Ovary (tissue), 9 donors: ENCODE data around the gene BICD2. TPM values are rescaled to one million over a fixed set of nuclear protein-coding genes. Genes with fewer than 3 reads are reported as not detected.

Source experiments
- DNase-seq, 5 donors: peaks; one replicate each; pipeline ENCODE4 v3.0.0-alpha.2; 2019 to 2020
- H3K27ac ChIP-seq, 2 donors: fragments of 200-600 bp; one replicate each; pipeline versions ENCODE4 v1.5.1 to v1.8.0; 2019 to 2022
- H3K27me3 ChIP-seq: fragments of 200-600 bp; one replicate; pipeline ENCODE4 v1.8.0; 2022
- H3K36me3 ChIP-seq: fragments of 200-600 bp; sonication (generic); one replicate; pipeline ENCODE4 v1.5.1; 2019
- H3K4me1 ChIP-seq: one replicate; pipeline ENCODE4 v1.8.1; 2013; ENCODE audit warnings: mild to moderate bottlenecking, moderate library complexity; ENCODE audit not compliant: insufficient read depth
- H3K4me3 ChIP-seq: fragments of 200-600 bp; sonication (generic); one replicate; pipeline ENCODE4 v1.5.1; 2017
- H3K9me3 ChIP-seq, 2 donors: fragments of 200-600 bp in 1 of 2; sonication (generic) in 1 of 2; one replicate each; pipeline versions ENCODE4 v1.5.1 to v1.8.1; 2013 to 2019; ENCODE audit warnings: mild to moderate bottlenecking in 1 of 2, moderate library complexity in 1 of 2
- CTCF ChIP-seq, 3 donors: fragments of 450-650 bp in 2 of 3; fragments of 200-600 bp in 1 of 3; IDR thresholded peaks; one replicate each; pipeline versions ENCODE4 v1.5.1 to v1.8.0; 2016 to 2022; ENCODE audit warnings: antibody characterized with exemption in 3 of 3, mild to moderate bottlenecking in 1 of 3
- EP300 ChIP-seq: sonication (generic); formaldehyde crosslinking; IDR thresholded peaks from one replicate; pipeline ENCODE4 v1.6.1; 2017; ENCODE audit warnings: antibody characterized with exemption
- POLR2A ChIP-seq: fragments of 450-650 bp; IDR thresholded peaks from one replicate; pipeline ENCODE4 v1.6.1; 2017; ENCODE audit warnings: antibody characterized with exemption, mild to moderate bottlenecking, moderate library complexity
- WGBS, 3 donors: extraction: QIAGEN DNeasy Blood & Tissue Kit in 1 of 3; methylation state at CpG; one replicate each; pipeline versions ENCODE4 v1.1.5 to v1.1.7; 2013 to 2017; 5-methylcytosine and 5-hydroxymethylcytosine counted together
- intact Hi-C, 4 donors: fragments of 100-400 bp; cut with DNase I; formaldehyde crosslinking; loops; one replicate each; pipeline versions ENCODE4 v1.11.0 to v1.15.1; 2022 to 2023
- polyA plus RNA-seq, 2 donors: library from polyadenylated mRNA; stranded (reverse); fragments of 200-250 nt in 1 of 2; fragments of 350-450 nt in 1 of 2; fragmentation: Illumina TruSeq in 1 of 2; extraction: RNeasy Lipid Tissue Mini Kit (QIAGEN cat#74804) in 1 of 2; gene quantifications; one replicate each; pipeline ENCODE4 v1.2.3, GENCODE V29; 2013 to 2014
- total RNA-seq, 7 donors: library from RNA; depleted of rRNA in 2 of 7; stranded (reverse); fragments of >200 nt in 2 of 7; fragmentation: NEBNext Ultra II Directional in 3 of 7; extraction: Animal tissue kit (Norgen Biotek cat#: 25700) in 3 of 7; gene quantifications; one replicate each; pipeline versions ENCODE4 v1.1.0 to v1.2.4, GENCODE V29; 2016 to 2023
- donor health status: DM: no; HTN: no; CAD: no; lungs with moderate emphysema.
- donor health status: DM: no; HTN: no; CAD: no.
- donor health status: Bipolar disorder and iron deficiency.
- donor health status: DM: yes; HTN: yes; CAD: no.
- donor health status: DM: no; HTN: no; CAD: no.
- donor health status: DM: yes; HTN: yes; CAD: no.

Gene BICD2
- total and polyA plus RNA-seq, 9 donors = 13.9 to 28.7 (median 20.6) TPM

DNA sequence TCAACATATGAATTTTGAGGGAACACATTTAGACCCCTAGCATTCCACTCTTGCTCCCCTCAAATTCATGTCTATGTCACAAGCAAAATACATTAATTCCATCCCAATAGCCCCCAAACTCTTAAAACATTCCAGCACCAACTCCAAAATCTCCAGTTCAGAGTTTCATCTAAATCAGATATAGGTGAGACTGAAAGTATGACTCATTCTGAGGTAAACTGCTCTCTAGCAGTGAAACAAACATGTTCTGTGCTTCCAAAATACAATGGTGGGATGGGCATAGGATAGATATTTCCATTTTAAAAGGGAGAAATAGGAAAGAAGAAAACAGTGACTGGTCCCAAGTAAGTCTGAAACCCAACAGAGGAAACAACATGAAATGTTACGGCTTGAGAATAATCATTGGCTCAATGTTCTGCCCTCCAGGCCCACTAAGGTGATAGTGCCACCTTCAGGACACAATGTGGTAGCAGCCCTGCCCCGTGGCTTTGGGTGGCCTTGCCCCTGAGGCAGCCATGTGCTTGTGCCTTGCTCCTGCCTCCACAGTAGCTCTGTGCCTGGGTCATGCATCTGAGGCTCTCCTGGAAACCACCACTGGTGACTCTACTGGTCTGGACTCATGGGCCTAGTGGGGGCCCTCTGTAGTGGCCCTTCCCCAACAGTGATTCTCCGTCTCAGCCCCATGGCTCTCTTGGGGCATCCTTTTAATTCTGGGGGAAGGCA is 58.3 kb downstream of the BICD2 start:
- WGBS, 3 donors = 60 to 67% (median 67%) methylated on average over 3 of the region's 3 CpGs
- Histone ChIP-seq H3K36me3 (no peaks in the 10 kb centered on the region), H3K27ac (no peak overlapping the region), H3K4me3 (no peak overlapping the region), H3K4me1 (no peaks in the 10 kb centered on the region), H3K27me3 (no peaks in the 10 kb centered on the region), H3K9me3 (no peaks in the 10 kb centered on the region)
- intact Hi-C loops = no loop called here
- DNase-seq = no peak
- TF ChIP-seq EP300 = no peak
- TF ChIP-seq CTCF (IDR thresholded peaks at IDR 0.05) = no peak
- TF ChIP-seq POLR2A = no peak

- 50 to 57% (median 57%) methylated on average over 2 of the region's 2 CpGs for WGBS, 3 donors
- Histone ChIP-seq H3K27ac (no peak overlapping the region), H3K4me3 (no peak overlapping the region), H3K36me3 (no peaks in the 10 kb centered on the region), H3K9me3 (no peaks in the 10 kb centered on the region), H3K4me1 (no peaks in the 10 kb centered on the region), H3K27me3 (no peaks in the 10 kb centered on the region)
- intact Hi-C loops = no loop called here
- TF ChIP-seq CTCF (IDR thresholded peaks at IDR 0.05) (no peak), POLR2A (no peak), EP300 (no peak)
- DNase-seq = no peak
These were observed 60.1 kb downstream of the BICD2 start for GRCh38 chr9:92704528-92704927.

DNA sequence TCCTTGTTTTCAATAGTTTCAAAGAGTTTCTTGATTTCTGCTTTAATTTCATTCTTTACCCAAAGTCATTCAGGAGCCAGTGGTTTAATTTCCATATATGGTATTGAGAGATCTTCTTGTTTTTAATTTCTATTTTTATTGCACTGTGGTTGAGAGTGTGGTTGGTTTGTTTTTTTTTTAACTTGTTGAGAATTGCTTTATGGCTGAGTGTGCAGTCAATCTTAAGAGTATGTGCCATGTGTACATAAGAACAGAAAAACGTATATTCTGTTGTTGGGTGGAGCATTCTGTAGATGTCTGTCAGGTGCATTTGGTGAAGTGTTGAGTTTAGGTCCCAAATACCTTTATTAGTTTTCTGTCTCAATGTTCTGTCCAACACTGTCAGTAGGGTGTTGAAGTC is 68.0 kb downstream of the BICD2 start:
- H3K4me3 ChIP-seq = no peak overlapping the region

DNA sequence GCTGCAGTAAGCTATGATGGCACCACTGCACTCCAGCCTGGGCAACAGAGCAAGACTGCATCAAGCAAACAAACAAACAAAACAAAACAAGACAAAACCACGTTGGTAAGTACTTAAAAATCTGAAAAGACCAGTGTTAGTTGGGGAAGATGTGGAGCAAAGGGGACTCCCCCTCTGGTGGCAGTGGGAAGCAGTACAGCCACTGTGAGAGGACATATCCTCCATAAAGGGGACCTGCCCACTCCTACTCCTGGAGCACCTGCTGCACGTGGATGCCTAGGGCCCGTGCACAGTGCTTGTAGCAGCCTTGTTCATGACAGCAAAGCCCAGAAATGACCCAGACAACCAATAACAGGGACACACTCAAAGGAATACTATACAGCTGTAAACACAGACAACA is 77.7 kb downstream of the BICD2 start:
- 62 to 72% (median 64%) methylated on average over 3 of the region's 3 CpGs for WGBS, 3 donors
- no peak overlapping the region for H3K4me3 ChIP-seq

More for the DNA sequence above, 68.0 kb downstream of the BICD2 start:
- Histone ChIP-seq H3K4me1 (no peaks in the 10 kb centered on the region), H3K9me3 (no peaks in the 10 kb centered on the region), H3K36me3 (no peaks in the 10 kb centered on the region), H3K27ac (no peak overlapping the region), H3K27me3 (no peaks in the 10 kb centered on the region)
- intact Hi-C loops = no loop called here
- no peak for DNase-seq
- WGBS, 3 donors = 64 to 78% (median 70%) methylated on average over 1 of the region's 1 CpG
- no peak for TF ChIP-seq POLR2A
- no peak for TF ChIP-seq CTCF (IDR thresholded peaks at IDR 0.05)
- TF ChIP-seq EP300 = no peak

More for the DNA sequence above, 77.7 kb downstream of the BICD2 start:
- TF ChIP-seq CTCF (IDR thresholded peaks at IDR 0.05) (no peak), POLR2A (no peak), EP300 (no peak)
- Histone ChIP-seq H3K36me3 (no peaks in the 10 kb centered on the region), H3K27me3 (no peaks in the 10 kb centered on the region), H3K27ac (no peak overlapping the region), H3K9me3 (peaks cover 0 to 3% of the 10 kb centered on the region in 2 donors), H3K4me1 (no peaks in the 10 kb centered on the region)
- intact Hi-C loops = no loop called here
- no peak for DNase-seq
